Cerebellar nuclear complex (tissue), 1 donor: ENCODE measurements around the gene CTTN.
A peak's percentile ranks its signal among the peaks of the same experiment; 100 is the strongest.

Source experiments
- DNase-seq, 2 experiments: peaks; one replicate each; lab custom pipeline; 2025; lab: John Stamatoyannopoulos, UW

Gene CTTN

GRCh38 chr11:70455354-70455753 is 57.0 kb downstream of the CTTN start:
- no peak for DNase-seq

- no peak for DNase-seq
Observed at GRCh38 chr11:70456921-70457532, 58.7 kb downstream of the CTTN start.

GRCh38 chr11:70458736-70459135 is 60.4 kb downstream of the CTTN start:
- no peak for DNase-seq

GRCh38 chr11:70460111-70460510 is 61.8 kb downstream of the CTTN start:
- no peak for DNase-seq

GRCh38 chr11:70460964-70461363 is 62.6 kb downstream of the CTTN start:
- DNase-seq, result no peak

- DNase-seq, result no peak
Observed at GRCh38 chr11:70462818-70463477, 64.6 kb downstream of the CTTN start.

GRCh38 chr11:70463478-70464255 is 65.3 kb downstream of the CTTN start:
- no peak for DNase-seq

GRCh38 chr11:70464509-70465361 is 66.4 kb downstream of the CTTN start:
- DNase-seq, result no peak

GRCh38 chr11:70466154-70466553 is 67.8 kb downstream of the CTTN start:
- no peak for DNase-seq

- DNase-seq, result no peak
Observed at GRCh38 chr11:70466596-70466995, 68.3 kb downstream of the CTTN start.

GRCh38 chr11:70467201-70468085 is 69.1 kb downstream of the CTTN start:
- peak in 1 of 2 experiments; percentile 20 for DNase-seq

GRCh38 chr11:70468256-70469195 is 70.2 kb downstream of the CTTN start:
- DNase-seq, result no peak

- no peak for DNase-seq
Observed at GRCh38 chr11:70470127-70470526, 71.8 kb downstream of the CTTN start.

GRCh38 chr11:70471254-70471653 is 72.9 kb downstream of the CTTN start:
- no peak for DNase-seq

GRCh38 chr11:70472240-70472639 is 73.9 kb downstream of the CTTN start:
- DNase-seq, result no peak

- no peak for DNase-seq
Observed at GRCh38 chr11:70473186-70473872, 75.0 kb downstream of the CTTN start.

GRCh38 chr11:70473873-70474690 is 75.8 kb downstream of the CTTN start:
- no peak for DNase-seq

- no peak for DNase-seq
Observed at GRCh38 chr11:70474710-70475109, 76.4 kb downstream of the CTTN start.

- no peak for DNase-seq
Observed at GRCh38 chr11:70476669-70477068, 78.3 kb downstream of the CTTN start.
